Stimulated activated naive CD4-positive, alpha-beta T cell treated with Interleukin-2 at 50 U/mL for 16 hours (primary cell): ENCODE measurements around the gene GRAMD1B.
A peak's percentile ranks its signal among the peaks of the same experiment; 100 is the strongest.

Source experiments
- DNase-seq: peaks from one replicate; lab custom pipeline; 2025; lab: John Stamatoyannopoulos, UW

The GRAMD1B gene

GRCh38 chr11:123409456-123410217 lies 20.4 kb upstream of the GRAMD1B start:
- no peak for DNase-seq

DNA sequence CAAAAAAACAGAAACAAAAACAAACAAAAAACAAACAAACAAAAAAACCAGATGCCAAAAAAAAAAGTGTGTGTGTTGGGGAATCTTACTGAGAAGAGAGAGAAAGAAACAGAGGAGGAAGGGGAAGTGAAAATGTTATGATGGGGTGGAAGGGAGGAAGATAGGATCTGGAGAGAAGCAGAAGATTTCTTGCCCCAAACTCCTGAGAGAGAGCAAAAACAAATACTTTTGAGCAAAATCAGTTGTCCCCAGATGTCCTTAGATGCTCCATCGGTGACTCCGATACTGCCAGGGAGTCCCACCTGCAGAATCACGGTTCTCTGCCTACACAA lies 19.9 kb upstream of the GRAMD1B start:
- DNase-seq = no peak

- DNase-seq = no peak
Measured at GRCh38 chr11:123413636-123414035, 16.4 kb upstream of the GRAMD1B start.

- no peak for DNase-seq
Measured at GRCh38 chr11:123416566-123416965, 13.5 kb upstream of the GRAMD1B start.

DNA sequence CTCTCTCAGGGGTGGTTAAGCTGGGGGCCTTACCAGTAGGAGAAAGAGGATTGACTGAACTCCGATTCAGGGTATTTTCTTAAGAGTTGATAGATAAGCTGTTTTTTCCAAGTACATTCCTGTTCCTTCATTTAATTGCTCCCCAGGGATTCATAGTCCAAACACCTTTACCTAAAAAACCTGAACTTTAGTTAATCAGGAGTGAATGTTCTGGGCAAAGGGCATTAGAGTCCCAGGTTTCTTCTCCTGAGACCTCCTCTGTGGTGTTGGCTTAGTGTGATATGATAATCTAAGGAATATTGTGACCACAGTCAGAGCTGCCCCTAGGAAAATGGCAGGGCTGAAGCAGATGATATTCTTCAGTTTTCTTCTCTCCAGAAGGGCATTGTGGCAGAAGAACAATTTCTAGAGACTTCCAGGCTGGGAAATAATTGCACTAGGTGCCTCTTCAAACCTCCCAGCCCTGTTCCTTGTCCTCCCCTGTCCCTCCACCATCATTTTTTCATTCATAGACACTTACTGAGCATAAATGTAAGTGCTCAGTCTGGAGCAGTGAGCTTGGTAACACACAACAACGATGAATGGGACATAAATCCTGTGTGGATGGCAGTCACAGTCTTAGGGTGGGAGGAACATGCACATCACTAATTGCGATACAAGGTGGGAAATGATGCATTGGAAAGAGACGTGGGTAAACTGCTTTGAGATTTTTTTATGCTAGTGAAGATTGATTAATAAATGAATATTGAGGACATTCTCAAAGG lies 11.5 kb upstream of the GRAMD1B start:
- DNase-seq = no peak

GRCh38 chr11:123419731-123420452 lies 10.2 kb upstream of the GRAMD1B start:
- no peak for DNase-seq

GRCh38 chr11:123421589-123421988 lies 8.5 kb upstream of the GRAMD1B start:
- DNase-seq = no peak

DNA sequence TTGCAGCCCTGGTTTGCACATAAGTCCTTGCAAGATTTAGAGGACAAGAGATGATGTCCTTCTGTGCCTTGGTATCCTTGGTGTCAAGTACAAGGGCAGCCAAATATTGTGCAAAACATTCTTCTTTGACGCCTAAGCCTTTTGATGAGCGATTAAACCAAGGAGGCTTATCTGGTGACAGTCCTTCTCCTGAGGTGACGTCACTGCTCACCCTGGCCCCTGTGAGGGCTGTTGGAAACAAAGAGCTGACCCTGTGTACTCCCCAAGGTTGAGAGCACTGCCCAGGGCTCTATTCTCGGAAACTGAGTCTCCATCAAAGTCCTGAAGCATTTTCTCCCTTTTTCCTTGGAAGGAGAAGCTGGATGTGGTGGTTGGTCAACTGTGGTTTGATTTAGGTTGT lies 4.7 kb upstream of the GRAMD1B start:
- DNase-seq = no peak

DNA sequence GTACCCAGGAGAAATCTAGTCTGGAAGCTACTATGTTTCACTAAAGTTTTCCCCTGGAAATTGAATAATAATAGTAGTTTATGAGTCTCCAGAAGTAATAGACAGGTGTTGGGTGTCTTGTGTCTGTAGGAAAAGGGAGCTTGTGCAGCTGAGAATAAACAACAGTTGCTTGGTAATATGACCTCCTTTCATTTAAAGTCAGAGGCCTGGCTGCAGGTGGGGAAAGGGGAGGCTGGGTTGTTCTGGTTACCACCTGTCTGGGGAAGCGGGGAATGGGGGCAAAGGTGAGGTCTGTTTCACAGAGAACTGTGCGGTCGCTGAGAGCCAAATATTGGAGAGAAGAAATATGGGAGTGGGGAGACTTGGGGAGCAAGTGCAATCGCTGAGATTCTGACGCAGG lies 3.3 kb upstream of the GRAMD1B start:
- DNase-seq = no peak

GRCh38 chr11:123427405-123427804 lies 2.7 kb upstream of the GRAMD1B start:
- DNase-seq = no peak

DNA sequence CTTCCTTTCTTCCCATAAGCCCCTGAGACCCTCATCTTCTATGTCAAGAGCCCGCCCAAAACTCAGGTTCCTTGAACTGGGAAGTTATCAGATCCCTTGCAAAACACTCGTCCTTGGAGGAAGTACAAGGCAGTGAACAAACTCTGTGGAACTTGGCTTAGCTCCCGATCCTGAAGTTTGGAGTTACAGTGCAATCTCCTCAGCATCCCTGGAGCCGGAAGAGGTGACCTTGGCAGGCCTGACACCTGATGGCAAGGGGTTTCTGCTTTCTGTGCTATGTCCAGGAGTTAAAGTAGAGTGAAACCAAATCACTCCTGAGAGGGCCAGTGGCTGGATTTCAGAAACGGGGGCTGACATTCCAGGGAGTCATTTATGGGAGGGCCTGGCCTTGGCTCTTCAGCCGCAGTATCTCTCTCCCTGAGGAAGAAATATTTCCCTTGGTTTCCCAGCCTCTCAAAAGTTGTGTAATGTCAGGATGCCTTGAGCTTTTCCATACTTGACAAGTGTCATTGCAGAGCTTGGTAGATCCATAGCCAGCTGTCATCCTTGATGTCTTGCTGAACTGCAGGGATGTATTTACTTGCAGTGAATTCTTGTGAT lies 1.9 kb upstream of the GRAMD1B start:
- DNase-seq = no peak

GRCh38 chr11:123429336-123429735 lies 733 bp upstream of the GRAMD1B start:
- no peak for DNase-seq

DNA sequence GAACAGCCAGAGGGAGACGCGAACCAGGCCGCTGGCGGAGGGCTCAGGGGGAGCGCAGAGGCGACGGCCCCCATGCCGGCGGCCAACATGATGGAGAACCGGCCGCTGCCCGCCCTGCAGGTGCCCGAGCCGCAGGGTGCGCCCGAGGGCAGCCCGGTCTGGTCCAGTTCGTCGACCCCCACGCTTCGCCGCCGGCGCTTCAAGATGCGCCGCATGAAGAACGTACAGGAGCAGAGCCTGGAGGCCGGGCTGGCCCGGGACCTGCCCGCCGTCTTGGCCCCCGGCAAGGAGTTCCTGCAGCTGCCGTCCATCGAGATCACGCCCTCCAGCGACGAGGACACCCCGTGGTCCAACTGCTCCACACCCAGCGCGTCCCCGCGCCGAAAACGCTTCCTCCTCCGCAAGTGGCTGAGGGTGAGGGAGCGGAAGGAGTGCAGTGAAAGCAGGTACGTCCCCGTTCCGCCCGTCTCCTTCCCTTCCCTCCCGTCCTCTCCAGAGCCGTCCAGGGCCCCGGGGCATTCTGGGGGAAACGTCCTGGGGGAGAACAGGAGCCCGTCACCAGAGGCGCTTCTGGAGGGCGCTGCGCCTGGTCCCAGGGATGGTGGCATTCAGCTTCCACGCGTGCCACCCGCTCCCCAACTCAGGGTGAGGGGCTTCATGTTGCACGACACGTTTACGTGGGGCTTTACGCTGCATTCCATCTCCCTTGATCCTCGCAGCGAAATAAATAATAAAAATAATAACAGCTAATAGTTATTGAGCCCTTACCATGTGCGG lies 840 bp downstream of the GRAMD1B start:
- peak; percentile 57 for DNase-seq

DNA sequence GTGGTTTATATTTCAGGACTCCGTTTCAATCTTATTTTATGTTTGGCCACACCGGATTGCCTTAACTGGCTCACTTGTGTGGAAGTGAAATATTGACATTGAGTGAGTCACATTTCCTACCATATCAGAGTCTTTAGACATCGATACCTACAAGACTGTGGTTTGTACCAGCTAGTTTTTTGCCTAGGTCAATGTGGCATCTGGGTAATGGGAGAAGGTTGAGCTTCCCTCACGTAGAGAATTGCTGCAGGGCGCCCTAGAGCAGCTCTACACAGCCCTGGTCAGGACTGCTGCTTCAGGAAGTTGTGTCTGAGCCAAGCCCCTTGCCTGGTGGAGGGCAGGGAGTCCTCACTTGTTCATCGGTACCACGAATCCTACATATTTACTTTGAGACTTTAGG lies 1.6 kb downstream of the GRAMD1B start:
- no peak for DNase-seq

- no peak for DNase-seq
Measured at GRCh38 chr11:123434262-123434661, 4.2 kb downstream of the GRAMD1B start.

- DNase-seq = no peak
Measured at GRCh38 chr11:123434911-123435310, 4.8 kb downstream of the GRAMD1B start.

- no peak for DNase-seq
Measured at GRCh38 chr11:123437236-123437979, 7.3 kb downstream of the GRAMD1B start.

- DNase-seq = no peak
Measured at GRCh38 chr11:123438131-123438627, 8.1 kb downstream of the GRAMD1B start.

- no peak for DNase-seq
Measured at GRCh38 chr11:123439616-123440015, 9.5 kb downstream of the GRAMD1B start.

DNA sequence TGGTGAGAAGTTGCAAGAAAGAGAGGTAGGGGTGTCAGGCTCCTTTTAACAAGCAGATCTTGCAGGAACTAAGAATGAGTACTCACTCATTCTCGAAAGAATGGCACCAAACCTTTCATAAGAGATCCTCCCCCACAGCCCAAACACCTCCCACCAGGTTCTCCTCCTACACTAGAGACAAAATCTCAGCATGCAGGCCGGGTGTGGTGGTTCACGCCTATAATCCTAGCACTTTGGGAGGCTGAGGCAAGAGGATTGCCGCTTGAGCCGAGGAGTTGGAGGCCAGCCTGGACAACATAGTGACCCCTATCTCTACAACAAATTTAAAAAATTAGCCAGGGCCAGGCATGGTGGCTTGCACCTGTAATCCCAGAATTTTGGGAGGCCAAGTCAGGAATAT lies 11.1 kb downstream of the GRAMD1B start:
- no peak for DNase-seq
